ENCODE data around the gene RASGRF1. TPM values are rescaled to one million over a fixed set of nuclear protein-coding genes. Genes with fewer than 3 reads are reported as not detected.

RASGRF1 gene
- total and polyA plus RNA-seq, 9 of the 15 experiments (the other 6 are each of a cell fraction or from before 2014, with no cell fraction given), result 0.03 to 0.58 (median 0.06) TPM; not detected in 1

DNA sequence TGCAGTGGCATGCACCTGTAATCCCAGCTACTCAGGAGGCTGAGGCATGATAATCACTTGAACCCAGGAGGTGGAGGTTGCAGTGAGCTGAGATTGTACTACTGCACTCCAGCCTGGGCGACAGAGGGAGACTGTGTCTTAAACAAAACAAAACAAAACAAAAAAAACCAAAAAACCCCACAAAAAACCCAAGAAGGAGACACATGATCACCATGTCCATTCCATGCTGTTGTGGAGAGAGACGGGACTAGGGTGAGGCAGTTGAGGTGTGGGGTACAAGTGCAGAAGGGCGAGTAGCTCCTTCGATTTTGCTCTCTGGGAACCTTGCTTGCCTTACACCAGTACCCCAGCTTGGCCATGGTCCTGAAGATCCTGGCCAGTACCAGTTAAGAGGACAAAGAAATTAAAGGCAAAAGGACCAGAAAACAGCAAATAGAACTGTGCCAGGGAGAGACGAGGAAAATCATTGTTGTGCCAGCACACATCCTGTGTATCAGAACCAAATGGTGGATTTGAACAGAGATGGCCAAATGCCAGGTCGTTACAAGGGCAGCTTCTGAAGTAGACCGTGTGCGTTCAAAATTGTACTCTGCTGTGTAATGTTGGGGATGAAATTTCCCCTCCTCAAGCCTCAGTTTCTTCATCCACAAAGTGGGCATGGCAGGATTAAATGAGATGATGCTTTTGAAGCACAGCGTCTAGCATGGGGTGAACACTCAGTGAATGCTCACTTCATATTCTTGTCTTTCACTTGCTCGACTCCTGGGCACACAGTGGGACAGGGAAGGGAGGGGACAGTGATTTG, 102.8 kb downstream of the RASGRF1 start (continued):
- TF ChIP-seq, protein P1, sequence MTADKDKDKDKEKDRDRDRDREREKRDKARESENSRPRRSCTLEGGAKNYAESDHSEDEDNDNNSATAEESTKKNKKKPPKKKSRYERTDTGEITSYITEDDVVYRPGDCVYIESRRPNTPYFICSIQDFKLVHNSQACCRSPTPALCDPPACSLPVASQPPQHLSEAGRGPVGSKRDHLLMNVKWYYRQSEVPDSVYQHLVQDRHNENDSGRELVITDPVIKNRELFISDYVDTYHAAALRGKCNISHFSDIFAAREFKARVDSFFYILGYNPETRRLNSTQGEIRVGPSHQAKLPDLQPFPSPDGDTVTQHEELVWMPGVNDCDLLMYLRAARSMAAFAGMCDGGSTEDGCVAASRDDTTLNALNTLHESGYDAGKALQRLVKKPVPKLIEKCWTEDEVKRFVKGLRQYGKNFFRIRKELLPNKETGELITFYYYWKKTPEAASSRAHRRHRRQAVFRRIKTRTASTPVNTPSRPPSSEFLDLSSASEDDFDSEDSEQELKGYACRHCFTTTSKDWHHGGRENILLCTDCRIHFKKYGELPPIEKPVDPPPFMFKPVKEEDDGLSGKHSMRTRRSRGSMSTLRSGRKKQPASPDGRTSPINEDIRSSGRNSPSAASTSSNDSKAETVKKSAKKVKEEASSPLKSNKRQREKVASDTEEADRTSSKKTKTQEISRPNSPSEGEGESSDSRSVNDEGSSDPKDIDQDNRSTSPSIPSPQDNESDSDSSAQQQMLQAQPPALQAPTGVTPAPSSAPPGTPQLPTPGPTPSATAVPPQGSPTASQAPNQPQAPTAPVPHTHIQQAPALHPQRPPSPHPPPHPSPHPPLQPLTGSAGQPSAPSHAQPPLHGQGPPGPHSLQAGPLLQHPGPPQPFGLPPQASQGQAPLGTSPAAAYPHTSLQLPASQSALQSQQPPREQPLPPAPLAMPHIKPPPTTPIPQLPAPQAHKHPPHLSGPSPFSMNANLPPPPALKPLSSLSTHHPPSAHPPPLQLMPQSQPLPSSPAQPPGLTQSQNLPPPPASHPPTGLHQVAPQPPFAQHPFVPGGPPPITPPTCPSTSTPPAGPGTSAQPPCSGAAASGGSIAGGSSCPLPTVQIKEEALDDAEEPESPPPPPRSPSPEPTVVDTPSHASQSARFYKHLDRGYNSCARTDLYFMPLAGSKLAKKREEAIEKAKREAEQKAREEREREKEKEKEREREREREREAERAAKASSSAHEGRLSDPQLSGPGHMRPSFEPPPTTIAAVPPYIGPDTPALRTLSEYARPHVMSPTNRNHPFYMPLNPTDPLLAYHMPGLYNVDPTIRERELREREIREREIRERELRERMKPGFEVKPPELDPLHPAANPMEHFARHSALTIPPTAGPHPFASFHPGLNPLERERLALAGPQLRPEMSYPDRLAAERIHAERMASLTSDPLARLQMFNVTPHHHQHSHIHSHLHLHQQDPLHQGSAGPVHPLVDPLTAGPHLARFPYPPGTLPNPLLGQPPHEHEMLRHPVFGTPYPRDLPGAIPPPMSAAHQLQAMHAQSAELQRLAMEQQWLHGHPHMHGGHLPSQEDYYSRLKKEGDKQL (CRISPR knock-in tag; IDR thresholded peaks at IDR 0.05; ENCODE audit: borderline replicate concordance), result no peak
- TF ChIP-seq ZNF354B (CRISPR knock-in tag; IDR thresholded peaks at IDR 0.05) (no peak), ZNF764 (CRISPR knock-in tag; IDR thresholded peaks at IDR 0.05; ENCODE audit: low read depth) (no peak), RBM25 (IDR thresholded peaks at IDR 0.05; ENCODE audit: low read depth, low read length, severe bottlenecking) (peak; percentile 81), ZNF507 (tag; conservative IDR thresholded peaks at IDR 0.05) (no peak), ATF1 (CRISPR knock-in tag; IDR thresholded peaks at IDR 0.05) (no peak), ATF1 (tag; IDR thresholded peaks at IDR 0.05) (no peak), SIN3B (IDR thresholded peaks at IDR 0.05; ENCODE audit: low read depth) (no peak), ZNF444 (CRISPR knock-in tag; IDR thresholded peaks at IDR 0.05) (no peak), NFXL1 (CRISPR knock-in tag; IDR thresholded peaks at IDR 0.05) (no peak), SMAD2 (IDR thresholded peaks at IDR 0.05; ENCODE audit: low read depth, low read length) (no peak), CREBBP (IDR thresholded peaks at IDR 0.05; ENCODE audit: low read depth, low read length) (no peak), RBM14 (IDR thresholded peaks at IDR 0.05; ENCODE audit: borderline replicate concordance, insufficient read depth, low read depth, low read length) (no peak), ERF (CRISPR knock-in tag; IDR thresholded peaks at IDR 0.05) (no peak), NEUROD1 (IDR thresholded peaks at IDR 0.05; ENCODE audit: borderline replicate concordance, low read depth, low read length, partially characterized antibody) (no peak), MTF1 (CRISPR knock-in tag; IDR thresholded peaks at IDR 0.05; ENCODE audit: borderline replicate concordance) (no peak), KAT7 (CRISPR knock-in tag; IDR thresholded peaks at IDR 0.05; ENCODE audit: borderline replicate concordance) (no peak), PHF21A (IDR thresholded peaks at IDR 0.05; ENCODE audit: borderline replicate concordance, low read depth) (no peak), NFIC (IDR thresholded peaks at IDR 0.05) (peak; percentile 19; the same call in 1 of the 2 replicates), ARID2 (IDR thresholded peaks at IDR 0.05) (no peak), HNRNPLL (IDR thresholded peaks at IDR 0.05; ENCODE audit: low read depth, low read length, poor library complexity, severe bottlenecking) (no peak), FUS (optimal IDR thresholded peaks at IDR 0.05; ENCODE audit: low read depth, low read length) (no peak)
- TF ChIP-seq, protein P2, sequence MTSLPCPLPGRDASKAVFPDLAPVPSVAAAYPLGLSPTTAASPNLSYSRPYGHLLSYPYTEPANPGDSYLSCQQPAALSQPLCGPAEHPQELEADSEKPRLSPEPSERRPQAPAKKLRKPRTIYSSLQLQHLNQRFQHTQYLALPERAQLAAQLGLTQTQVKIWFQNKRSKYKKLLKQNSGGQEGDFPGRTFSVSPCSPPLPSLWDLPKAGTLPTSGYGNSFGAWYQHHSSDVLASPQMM (CRISPR knock-in tag; IDR thresholded peaks at IDR 0.05), result no peak
- TF ChIP-seq, protein P3, sequence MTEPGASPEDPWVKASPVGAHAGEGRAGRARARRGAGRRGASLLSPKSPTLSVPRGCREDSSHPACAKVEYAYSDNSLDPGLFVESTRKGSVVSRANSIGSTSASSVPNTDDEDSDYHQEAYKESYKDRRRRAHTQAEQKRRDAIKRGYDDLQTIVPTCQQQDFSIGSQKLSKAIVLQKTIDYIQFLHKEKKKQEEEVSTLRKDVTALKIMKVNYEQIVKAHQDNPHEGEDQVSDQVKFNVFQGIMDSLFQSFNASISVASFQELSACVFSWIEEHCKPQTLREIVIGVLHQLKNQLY (CRISPR knock-in tag; conservative IDR thresholded peaks at IDR 0.05), result no peak
